Ovary (tissue), 9 donors: ENCODE data around the gene INTS11. TPM values are rescaled to one million over a fixed set of nuclear protein-coding genes. Genes with fewer than 3 reads are reported as not detected.

Source experiments
- DNase-seq, 5 donors: peaks; one replicate each; pipeline ENCODE4 v3.0.0-alpha.2; 2019 to 2020
- H3K27ac ChIP-seq, 2 donors: fragments of 200-600 bp; one replicate each; pipeline versions ENCODE4 v1.5.1 to v1.8.0; 2019 to 2022
- H3K27me3 ChIP-seq: fragments of 200-600 bp; one replicate; pipeline ENCODE4 v1.8.0; 2022
- H3K36me3 ChIP-seq: fragments of 200-600 bp; sonication (generic); one replicate; pipeline ENCODE4 v1.5.1; 2019
- H3K4me1 ChIP-seq: one replicate; pipeline ENCODE4 v1.8.1; 2013; ENCODE audit warnings: mild to moderate bottlenecking, moderate library complexity; ENCODE audit not compliant: insufficient read depth
- H3K4me3 ChIP-seq: fragments of 200-600 bp; sonication (generic); one replicate; pipeline ENCODE4 v1.5.1; 2017
- H3K9me3 ChIP-seq, 2 donors: fragments of 200-600 bp in 1 of 2; sonication (generic) in 1 of 2; one replicate each; pipeline versions ENCODE4 v1.5.1 to v1.8.1; 2013 to 2019; ENCODE audit warnings: mild to moderate bottlenecking in 1 of 2, moderate library complexity in 1 of 2
- CTCF ChIP-seq, 3 donors: fragments of 450-650 bp in 2 of 3; fragments of 200-600 bp in 1 of 3; IDR thresholded peaks; one replicate each; pipeline versions ENCODE4 v1.5.1 to v1.8.0; 2016 to 2022; ENCODE audit warnings: antibody characterized with exemption in 3 of 3, mild to moderate bottlenecking in 1 of 3
- EP300 ChIP-seq: sonication (generic); formaldehyde crosslinking; IDR thresholded peaks from one replicate; pipeline ENCODE4 v1.6.1; 2017; ENCODE audit warnings: antibody characterized with exemption
- POLR2A ChIP-seq: fragments of 450-650 bp; IDR thresholded peaks from one replicate; pipeline ENCODE4 v1.6.1; 2017; ENCODE audit warnings: antibody characterized with exemption, mild to moderate bottlenecking, moderate library complexity
- WGBS, 3 donors: extraction: QIAGEN DNeasy Blood & Tissue Kit in 1 of 3; methylation state at CpG; one replicate each; pipeline versions ENCODE4 v1.1.5 to v1.1.7; 2013 to 2017; 5-methylcytosine and 5-hydroxymethylcytosine counted together
- intact Hi-C, 4 donors: fragments of 100-400 bp; cut with DNase I; formaldehyde crosslinking; loops; one replicate each; pipeline versions ENCODE4 v1.11.0 to v1.15.1; 2022 to 2023
- polyA plus RNA-seq, 2 donors: library from polyadenylated mRNA; stranded (reverse); fragments of 200-250 nt in 1 of 2; fragments of 350-450 nt in 1 of 2; fragmentation: Illumina TruSeq in 1 of 2; extraction: RNeasy Lipid Tissue Mini Kit (QIAGEN cat#74804) in 1 of 2; gene quantifications; one replicate each; pipeline ENCODE4 v1.2.3, GENCODE V29; 2013 to 2014
- total RNA-seq, 7 donors: library from RNA; depleted of rRNA in 2 of 7; stranded (reverse); fragments of >200 nt in 2 of 7; fragmentation: NEBNext Ultra II Directional in 3 of 7; extraction: Animal tissue kit (Norgen Biotek cat#: 25700) in 3 of 7; gene quantifications; one replicate each; pipeline versions ENCODE4 v1.1.0 to v1.2.4, GENCODE V29; 2016 to 2023
- donor health status: DM: no; HTN: no; CAD: no; lungs with moderate emphysema.
- donor health status: DM: no; HTN: no; CAD: no.
- donor health status: Bipolar disorder and iron deficiency.
- donor health status: DM: yes; HTN: yes; CAD: no.
- donor health status: DM: no; HTN: no; CAD: no.
- donor health status: DM: yes; HTN: yes; CAD: no.

INTS11 gene
- total and polyA plus RNA-seq, 9 donors: 72.6 to 135 (median 109) TPM

- Histone ChIP-seq H3K9me3 (no peaks in the 10 kb centered on the region), H3K4me3 (no peak overlapping the region), H3K27ac (no peak overlapping the region), H3K36me3 (no peaks in the 10 kb centered on the region), H3K4me1 (peaks cover 3% of the 10 kb centered on the region), H3K27me3 (no peaks in the 10 kb centered on the region)
- peak in 2 of 5 donors; percentile 21 to 31 for DNase-seq
- TF ChIP-seq EP300 (no peak), POLR2A (no peak), CTCF (IDR thresholded peaks at IDR 0.05) (no peak)
- 64 to 76% (median 75%) methylated on average over 36 to 46 of the region's 46 CpGs for WGBS, 3 donors
- intact Hi-C loops: no loop called here
Observed at GRCh38 chr1:1287288-1288110, 37.0 kb downstream of the INTS11 start.

DNA sequence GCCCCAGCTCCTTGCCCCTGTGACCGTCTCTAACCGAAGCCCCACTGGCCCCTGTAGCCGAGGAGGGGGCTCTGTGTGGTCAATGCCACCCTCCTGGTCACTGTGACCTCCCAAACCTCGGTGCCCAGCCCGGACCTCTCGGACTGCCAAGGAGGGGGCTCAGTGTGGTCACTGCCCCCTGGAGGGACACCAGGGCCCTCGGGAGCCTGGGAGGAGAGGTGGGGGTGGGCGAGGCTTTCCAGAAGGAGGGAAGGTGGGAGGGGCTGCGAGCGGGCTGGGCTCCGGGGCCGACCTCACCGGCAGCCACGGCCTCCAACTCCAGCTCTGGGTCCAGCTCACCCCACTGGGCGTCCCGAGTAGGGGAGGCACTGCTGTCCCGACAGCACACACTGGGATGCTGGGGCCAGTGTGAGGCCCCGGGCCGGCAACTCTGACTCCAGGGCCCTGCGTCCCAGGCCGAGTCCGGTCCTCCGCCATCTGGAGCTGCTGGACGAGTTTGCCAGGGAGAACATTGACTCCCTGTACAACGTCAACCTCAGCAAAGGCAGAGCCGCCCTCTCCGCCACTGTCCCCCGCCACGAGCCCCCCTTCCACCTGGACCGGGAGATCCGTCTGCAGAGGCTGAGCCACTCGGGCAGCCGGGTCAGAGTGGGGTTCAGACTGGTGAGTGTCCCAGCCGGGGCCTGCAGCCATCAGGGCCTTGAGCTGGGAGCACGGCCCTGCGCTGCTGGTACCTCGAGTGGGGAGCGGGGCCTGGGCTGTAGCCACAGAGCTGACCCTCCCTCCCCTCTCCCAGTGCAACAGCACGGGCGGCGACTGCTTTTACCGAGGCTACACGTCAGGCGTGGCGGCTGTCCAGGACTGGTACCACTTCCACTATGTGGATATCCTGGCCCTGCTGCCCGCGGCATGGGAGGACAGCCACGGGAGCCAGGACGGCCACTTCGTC lies 37.9 kb downstream of the INTS11 start:
- no peak overlapping the region for H3K27ac ChIP-seq
- no peaks in the 10 kb centered on the region for H3K9me3 ChIP-seq
- intact Hi-C loops: no loop called here
- no peak for TF ChIP-seq EP300
- no peak for TF ChIP-seq CTCF (IDR thresholded peaks at IDR 0.05)
- TF ChIP-seq POLR2A: no peak
- no peaks in the 10 kb centered on the region for H3K27me3 ChIP-seq
- peak in 1 of 5 donors; percentile 39 for DNase-seq
- WGBS, 3 donors: 24 to 42% (median 27%) methylated on average over 35 to 50 of the region's 50 CpGs
- peaks cover 3% of the 10 kb centered on the region for H3K4me1 ChIP-seq
- H3K4me3 ChIP-seq: no peak overlapping the region
- H3K36me3 ChIP-seq: no peaks in the 10 kb centered on the region

DNA sequence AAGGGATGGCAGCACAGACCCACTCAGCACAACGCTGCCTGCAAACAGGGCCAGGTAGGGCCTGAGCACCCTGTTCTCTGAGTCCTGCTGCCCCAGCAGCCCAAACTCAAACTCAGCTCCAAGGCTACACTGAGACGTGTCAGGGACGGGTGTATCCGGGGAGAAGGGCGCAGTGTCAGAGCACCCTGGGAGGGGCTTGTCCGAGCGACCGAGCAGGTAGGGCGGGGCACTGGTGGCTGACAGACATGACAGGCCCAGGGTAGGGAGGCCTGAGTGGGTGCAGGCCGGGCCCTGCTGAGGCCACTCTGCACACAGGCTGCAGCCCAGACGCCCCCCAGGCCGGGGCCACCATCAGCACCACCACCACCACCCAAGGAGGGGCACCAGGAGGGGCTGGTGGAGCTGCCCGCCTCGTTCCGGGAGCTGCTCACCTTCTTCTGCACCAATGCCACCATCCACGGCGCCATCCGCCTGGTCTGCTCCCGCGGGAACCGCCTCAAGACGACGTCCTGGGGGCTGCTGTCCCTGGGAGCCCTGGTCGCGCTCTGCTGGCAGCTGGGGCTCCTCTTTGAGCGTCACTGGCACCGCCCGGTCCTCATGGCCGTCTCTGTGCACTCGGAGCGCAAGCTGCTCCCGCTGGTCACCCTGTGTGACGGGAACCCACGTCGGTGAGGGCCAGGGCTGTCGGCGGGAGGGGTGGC lies 38.7 kb downstream of the INTS11 start:
- H3K36me3 ChIP-seq: no peaks in the 10 kb centered on the region
- no peak overlapping the region for H3K4me3 ChIP-seq
- peak in 1 of 5 donors; percentile 36 for DNase-seq
- no peak for TF ChIP-seq EP300
- TF ChIP-seq CTCF (IDR thresholded peaks at IDR 0.05): no peak
- no peak for TF ChIP-seq POLR2A
- intact Hi-C loops: no loop called here
- H3K4me1 ChIP-seq: no peaks in the 10 kb centered on the region
- WGBS, 3 donors: 48 to 65% (median 60%) methylated on average over 26 to 37 of the region's 37 CpGs
- no peak overlapping the region for H3K27ac ChIP-seq
- H3K9me3 ChIP-seq: no peaks in the 10 kb centered on the region
- no peaks in the 10 kb centered on the region for H3K27me3 ChIP-seq

- Histone ChIP-seq H3K36me3 (no peaks in the 10 kb centered on the region), H3K27ac (no peak overlapping the region), H3K27me3 (no peaks in the 10 kb centered on the region), H3K4me3 (no peak overlapping the region), H3K4me1 (no peaks in the 10 kb centered on the region), H3K9me3 (no peaks in the 10 kb centered on the region)
- no peak for TF ChIP-seq CTCF (IDR thresholded peaks at IDR 0.05)
- TF ChIP-seq POLR2A: no peak
- TF ChIP-seq EP300: no peak
- DNase-seq: no peak
- intact Hi-C loops: no loop called here
- 75 to 85% (median 79%) methylated on average over 21 to 22 of the region's 22 CpGs for WGBS, 3 donors
Observed at GRCh38 chr1:1285102-1285571, 39.3 kb downstream of the INTS11 start.
